B cell (primary cell): ENCODE data around the gene PLCB3.
A peak's percentile ranks its signal among the peaks of the same experiment; 100 is the strongest.

Experiments used
- CTCF ChIP-seq: fragments of 200-600 bp; IDR thresholded peaks from one replicate; pipeline ENCODE4 v1.8.0; 2022; ENCODE audit warnings: antibody characterized with exemption, mild to moderate bottlenecking
- EZH2 ChIP-seq: IDR thresholded peaks from 2 replicates; pipeline ENCODE4 v1.6.1; 2012; ENCODE audit warnings: borderline replicate concordance, low read depth, mild to moderate bottlenecking, moderate library complexity, low read length; ENCODE audit not compliant: insufficient read depth, poor library complexity, severe bottlenecking

- no peak for TF ChIP-seq CTCF
- TF ChIP-seq EZH2 = peak; percentile 48
Observed at GRCh38 chr11:64290352-64291261, 39.3 kb downstream of the PLCB3 start.
